ENCODE results near the gene LEKR1.
"Not testable (repeated sequence)": the region's sequence is repeated elsewhere in the genome, so short reads cannot be mapped to it uniquely, and the experiment has no call there.

The LEKR1 gene

GRCh38 chr3:156892701-156893100 is 66.5 kb downstream of the LEKR1 start (continued):
- no peak for TF ChIP-seq PRDM4 (tag by site-specific recombination; IDR thresholded peaks at IDR 0.05)
- no peak for TF ChIP-seq HOXD13 (CRISPR knock-in tag; IDR thresholded peaks at IDR 0.05; ENCODE audit: borderline replicate concordance)
- TF ChIP-seq ZNF280D (tag by site-specific recombination; IDR thresholded peaks at IDR 0.05), result no peak

- H3K36me3 ChIP-seq (ENCODE audit: control insufficient read depth in 2 of 2, insufficient read depth in 1 of 2, low read length in 2 of 2); H3K9me3 ChIP-seq (ENCODE audit: control insufficient read depth, insufficient read depth, low read depth, low read length); H3K4me1 ChIP-seq (ENCODE audit: control insufficient read depth, insufficient read depth, low read length); H3K4me3 ChIP-seq (ENCODE audit: low read depth, low read length); POLR2A ChIA-PET; H3K27ac ChIP-seq (ENCODE audit: extremely low read depth, low read depth, low read length): not testable (repeated sequence)
- CTCF ChIA-PET, result interaction anchor here (0.6 kb wide), 1 partner anchor 188 kb away, joined by 5 read pairs; no protein-coding TSS in a partner anchor
These were observed 69.2 kb downstream of the LEKR1 start for GRCh38 chr3:156895374-156895773.

- H3K4me1 ChIP-seq (ENCODE audit: control insufficient read depth, insufficient read depth, low read length); POLR2A ChIA-PET; H3K9me3 ChIP-seq (ENCODE audit: control insufficient read depth, insufficient read depth, low read depth, low read length); H3K27ac ChIP-seq (ENCODE audit: extremely low read depth, low read depth, low read length); CTCF ChIA-PET; H3K36me3 ChIP-seq (ENCODE audit: control insufficient read depth in 2 of 2, insufficient read depth in 1 of 2, low read length in 2 of 2); H3K4me3 ChIP-seq (ENCODE audit: low read depth, low read length): not testable (repeated sequence)
These were observed 71.7 kb downstream of the LEKR1 start for GRCh38 chr3:156897851-156898250.

GRCh38 chr3:156898296-156898880 is 72.2 kb downstream of the LEKR1 start:
- TF ChIP-seq ZNF133 (tag by site-specific recombination; IDR thresholded peaks at IDR 0.05) (no peak), ZNF626 (tag by site-specific recombination; IDR thresholded peaks at IDR 0.05) (no peak), ZBTB17 (tag by site-specific recombination; IDR thresholded peaks at IDR 0.05) (no peak)
- Histone ChIP-seq H3K9me3 (ENCODE audit: control insufficient read depth, insufficient read depth, low read depth, low read length) (no peaks in the 10 kb centered on the region), H3K4me3 (ENCODE audit: low read depth, low read length) (no peak overlapping the region), H3K36me3 (ENCODE audit: control insufficient read depth in 2 of 2, insufficient read depth in 1 of 2, low read length in 2 of 2) (no peaks in the 10 kb centered on the region), H3K27ac (ENCODE audit: extremely low read depth, low read depth, low read length) (no peak overlapping the region), H3K4me1 (ENCODE audit: control insufficient read depth, insufficient read depth, low read length) (no peaks in the 10 kb centered on the region)
- ChIA-PET POLR2A (no interaction called here), CTCF (no interaction called here)

- Histone ChIP-seq H3K4me1 (ENCODE audit: control insufficient read depth, insufficient read depth, low read length) (no peaks in the 10 kb centered on the region), H3K36me3 (ENCODE audit: control insufficient read depth in 2 of 2, insufficient read depth in 1 of 2, low read length in 2 of 2) (no peaks in the 10 kb centered on the region), H3K27ac (ENCODE audit: extremely low read depth, low read depth, low read length) (no peak overlapping the region), H3K4me3 (ENCODE audit: low read depth, low read length) (no peak overlapping the region), H3K9me3 (ENCODE audit: control insufficient read depth, insufficient read depth, low read depth, low read length) (no peaks in the 10 kb centered on the region)
- CTCF ChIA-PET, result no interaction called here
- no peak for TF ChIP-seq ZNF311 (tag by site-specific recombination; IDR thresholded peaks at IDR 0.05; ENCODE audit: borderline replicate concordance)
- no peak for TF ChIP-seq ZNF48 (tag by site-specific recombination; IDR thresholded peaks at IDR 0.05)
- TF ChIP-seq ZNF626 (tag by site-specific recombination; IDR thresholded peaks at IDR 0.05), result no peak
- TF ChIP-seq ZNF302 (tag by site-specific recombination; IDR thresholded peaks at IDR 0.05; ENCODE audit: low read depth), result no peak
- TF ChIP-seq ZNF391 (tag by site-specific recombination; IDR thresholded peaks at IDR 0.05; ENCODE audit: borderline replicate concordance, low read depth), result no peak
- TF ChIP-seq HOXD13 (CRISPR knock-in tag; IDR thresholded peaks at IDR 0.05; ENCODE audit: borderline replicate concordance), result no peak
- TF ChIP-seq RBAK (tag by site-specific recombination; IDR thresholded peaks at IDR 0.05), result no peak
- TF ChIP-seq ZBTB48 (tag by site-specific recombination; IDR thresholded peaks at IDR 0.05), result no peak
- no peak for TF ChIP-seq KLF8 (tag by site-specific recombination; IDR thresholded peaks at IDR 0.05)
- no peak for TF ChIP-seq ZFHX2 (tag by site-specific recombination; conservative IDR thresholded peaks at IDR 0.05)
- TF ChIP-seq TSHZ1 (tag by site-specific recombination; IDR thresholded peaks at IDR 0.05; ENCODE audit: borderline replicate concordance), result no peak
- TF ChIP-seq ZBTB7A (tag by site-specific recombination; IDR thresholded peaks at IDR 0.05; ENCODE audit: low read depth), result no peak
- POLR2A ChIA-PET, result no interaction called here
These were observed 73.8 kb downstream of the LEKR1 start for GRCh38 chr3:156899951-156900350.
